ENCODE results near the gene ZCCHC17. TPM values are rescaled to one million over a fixed set of nuclear protein-coding genes. Genes with fewer than 3 reads are reported as not detected.

The ZCCHC17 gene
- total RNA-seq, 1 experiment from 2014 or later, result 26.8 TPM

DNA sequence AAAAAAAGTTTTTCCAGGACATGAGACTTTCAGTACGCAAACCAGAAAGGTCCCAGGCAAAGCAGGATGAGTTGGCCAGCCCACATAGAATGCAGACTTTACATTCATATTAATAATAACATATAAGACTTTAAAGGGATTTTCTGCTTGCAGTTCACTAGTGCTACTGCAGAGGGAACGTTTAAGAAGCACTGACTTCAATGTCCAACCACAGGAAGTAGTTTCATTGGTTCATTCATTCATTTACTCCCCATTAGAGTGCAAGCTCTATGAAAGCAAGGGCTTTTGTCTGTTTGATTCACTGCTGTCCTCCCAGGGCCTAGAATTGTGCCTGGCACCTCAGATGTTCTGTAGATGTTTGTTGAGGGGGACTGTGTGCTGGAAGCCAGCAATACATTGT lies 104.4 kb downstream of the ZCCHC17 start:
- H3K27ac ChIP-seq, result no peak overlapping the region
- intact Hi-C loops (cut with micrococcal nuclease; ENCODE audit: unreplicated experiment), result no loop called here
- DNase-seq, result no peak
- H3K4me3 ChIP-seq, result no peak overlapping the region
- H3K4me1 ChIP-seq (replicated peaks; ENCODE audit: insufficient read depth), result peaks cover 14% of the 10 kb centered on the region
- no peak overlapping the region for H2AFZ ChIP-seq
- peaks cover 17% of the 10 kb centered on the region for H3F3A ChIP-seq (ENCODE audit: insufficient read depth, low read depth)
- no peaks in the 10 kb centered on the region for H3K36me3 ChIP-seq (ENCODE audit: low read depth)
- no peak overlapping the region for H3K4me2 ChIP-seq
- no peaks in the 10 kb centered on the region for H4K20me1 ChIP-seq (ENCODE audit: insufficient read depth)
- TF ChIP-seq, protein P1, sequence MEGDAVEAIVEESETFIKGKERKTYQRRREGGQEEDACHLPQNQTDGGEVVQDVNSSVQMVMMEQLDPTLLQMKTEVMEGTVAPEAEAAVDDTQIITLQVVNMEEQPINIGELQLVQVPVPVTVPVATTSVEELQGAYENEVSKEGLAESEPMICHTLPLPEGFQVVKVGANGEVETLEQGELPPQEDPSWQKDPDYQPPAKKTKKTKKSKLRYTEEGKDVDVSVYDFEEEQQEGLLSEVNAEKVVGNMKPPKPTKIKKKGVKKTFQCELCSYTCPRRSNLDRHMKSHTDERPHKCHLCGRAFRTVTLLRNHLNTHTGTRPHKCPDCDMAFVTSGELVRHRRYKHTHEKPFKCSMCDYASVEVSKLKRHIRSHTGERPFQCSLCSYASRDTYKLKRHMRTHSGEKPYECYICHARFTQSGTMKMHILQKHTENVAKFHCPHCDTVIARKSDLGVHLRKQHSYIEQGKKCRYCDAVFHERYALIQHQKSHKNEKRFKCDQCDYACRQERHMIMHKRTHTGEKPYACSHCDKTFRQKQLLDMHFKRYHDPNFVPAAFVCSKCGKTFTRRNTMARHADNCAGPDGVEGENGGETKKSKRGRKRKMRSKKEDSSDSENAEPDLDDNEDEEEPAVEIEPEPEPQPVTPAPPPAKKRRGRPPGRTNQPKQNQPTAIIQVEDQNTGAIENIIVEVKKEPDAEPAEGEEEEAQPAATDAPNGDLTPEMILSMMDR (conservative IDR thresholded peaks at IDR 0.05), result no peak
- TF ChIP-seq EZH2 (IDR thresholded peaks at IDR 0.05; ENCODE audit: low read depth), result no peak
- H3K9me2 ChIP-seq (ENCODE audit: insufficient read depth), result no peaks in the 10 kb centered on the region
- ChIA-PET POLR2A (ENCODE audit: unreplicated experiment) (no interaction called here), CTCF (no interaction called here)
- no peaks in the 10 kb centered on the region for H3K27me3 ChIP-seq (ENCODE audit: insufficient read depth, low read depth)
- H3K79me2 ChIP-seq (ENCODE audit: low read depth), result no peaks in the 10 kb centered on the region
- BruUV-seq (replicated peaks), result no TSS peak
- H3K9me3 ChIP-seq (ENCODE audit: insufficient read depth, low read depth), result no peaks in the 10 kb centered on the region

DNA sequence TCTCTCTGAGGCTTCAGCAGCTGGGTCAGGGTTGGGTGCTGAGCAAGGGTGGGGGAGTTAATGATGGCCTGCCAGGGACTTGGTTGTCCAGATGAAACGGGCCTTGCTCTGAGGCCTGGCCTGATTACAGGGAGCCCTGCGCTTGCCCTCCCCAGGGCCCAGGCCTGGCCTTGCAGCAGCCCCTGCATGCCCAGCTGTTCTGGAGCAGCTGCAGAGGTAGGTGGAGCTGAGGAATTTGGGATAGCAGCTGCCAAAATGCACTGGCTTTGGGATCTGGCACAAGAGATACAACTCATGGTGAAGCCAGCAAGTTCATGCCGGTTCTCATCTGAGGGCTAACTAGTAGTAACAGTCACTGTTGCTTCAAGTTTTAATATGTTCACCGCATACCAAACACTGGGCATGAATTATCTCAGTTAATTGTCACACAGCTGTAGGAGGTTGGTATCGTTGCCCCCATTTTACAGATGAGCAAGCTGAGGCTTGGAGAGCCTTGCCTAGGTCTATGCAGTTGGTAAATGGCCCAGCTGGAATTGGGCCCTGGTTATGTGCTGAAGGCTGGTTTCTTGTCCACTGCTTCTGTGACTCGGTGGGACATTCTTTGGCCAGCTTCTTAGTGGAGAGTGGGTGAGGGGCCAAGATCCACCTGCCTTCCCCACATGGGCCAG lies 108.9 kb downstream of the ZCCHC17 start:
- intact Hi-C loops (cut with micrococcal nuclease; ENCODE audit: unreplicated experiment), result no loop called here
- H3K4me2 ChIP-seq, result no peak overlapping the region
- no peaks in the 10 kb centered on the region for H3K4me1 ChIP-seq (replicated peaks; ENCODE audit: insufficient read depth)
- no peak overlapping the region for H3K27ac ChIP-seq
- no TSS peak for BruUV-seq (replicated peaks)
- TF ChIP-seq, protein P1 (conservative IDR thresholded peaks at IDR 0.05), result no peak
- no peak for TF ChIP-seq EZH2 (IDR thresholded peaks at IDR 0.05; ENCODE audit: low read depth)
- POLR2A ChIA-PET (ENCODE audit: unreplicated experiment), result no interaction called here
- H3K9me3 ChIP-seq (ENCODE audit: insufficient read depth, low read depth), result no peaks in the 10 kb centered on the region
- H3F3A ChIP-seq (ENCODE audit: insufficient read depth, low read depth), result no peaks in the 10 kb centered on the region
- H2AFZ ChIP-seq, result no peak overlapping the region
- H3K9me2 ChIP-seq (ENCODE audit: insufficient read depth), result no peaks in the 10 kb centered on the region
- CTCF ChIA-PET, result no interaction called here
- H3K4me3 ChIP-seq, result no peak overlapping the region
- H4K20me1 ChIP-seq (ENCODE audit: insufficient read depth), result no peaks in the 10 kb centered on the region
- no peaks in the 10 kb centered on the region for H3K79me2 ChIP-seq (ENCODE audit: low read depth)
- DNase-seq, result no peak
- no peaks in the 10 kb centered on the region for H3K36me3 ChIP-seq (ENCODE audit: low read depth)
- no peaks in the 10 kb centered on the region for H3K27me3 ChIP-seq (ENCODE audit: insufficient read depth, low read depth)

DNA sequence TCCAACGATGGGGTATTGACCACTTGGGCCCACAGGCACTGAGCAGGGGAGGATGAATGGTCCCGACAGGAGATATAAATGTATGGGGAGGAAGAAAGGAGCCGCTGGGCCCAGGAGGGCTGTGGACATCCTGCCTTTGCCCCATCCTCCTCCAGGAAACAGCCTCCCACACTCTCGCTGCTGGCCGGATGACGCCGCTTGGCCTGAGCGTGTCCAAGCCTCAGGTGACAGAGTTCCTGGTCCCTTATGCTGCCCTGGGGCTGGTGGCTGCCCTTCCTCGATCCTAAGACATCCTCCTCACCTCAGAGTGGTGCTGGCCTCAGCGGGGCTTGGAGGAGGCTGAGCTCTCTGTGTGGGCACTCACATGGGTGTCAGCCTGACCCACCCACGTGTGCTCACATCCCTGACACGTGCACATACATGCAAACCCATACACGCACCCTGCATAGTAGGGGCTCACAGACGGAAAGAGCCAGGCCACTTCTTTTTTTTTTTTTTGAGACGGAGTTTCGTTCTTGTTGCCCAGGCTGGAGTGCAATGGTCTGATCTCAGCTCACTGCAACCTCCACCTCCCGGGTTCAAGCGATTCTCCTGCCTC lies 110.3 kb downstream of the ZCCHC17 start:
- no peaks in the 10 kb centered on the region for H3K79me2 ChIP-seq (ENCODE audit: low read depth)
- H3K27me3 ChIP-seq (ENCODE audit: insufficient read depth, low read depth), result no peaks in the 10 kb centered on the region
- no peaks in the 10 kb centered on the region for H3F3A ChIP-seq (ENCODE audit: insufficient read depth, low read depth)
- no peak overlapping the region for H3K4me3 ChIP-seq
- H3K9me2 ChIP-seq (ENCODE audit: insufficient read depth), result no peaks in the 10 kb centered on the region
- no peaks in the 10 kb centered on the region for H3K9me3 ChIP-seq (ENCODE audit: insufficient read depth, low read depth)
- H3K4me1 ChIP-seq (replicated peaks; ENCODE audit: insufficient read depth), result 0 out of 2 replicates have a peak, but pooled peaks cover under 1% of the 10 kb centered on the region
- intact Hi-C loops (cut with micrococcal nuclease; ENCODE audit: unreplicated experiment), result no loop called here
- H3K27ac ChIP-seq, result no peak overlapping the region
- POLR2A ChIA-PET (ENCODE audit: unreplicated experiment), result no interaction called here
- H3K36me3 ChIP-seq (ENCODE audit: low read depth), result no peaks in the 10 kb centered on the region
- H4K20me1 ChIP-seq (ENCODE audit: insufficient read depth), result no peaks in the 10 kb centered on the region
- CTCF ChIA-PET, result no interaction called here
- DNase-seq, result no peak
- BruUV-seq (replicated peaks), result no TSS peak
- TF ChIP-seq, protein P1 (conservative IDR thresholded peaks at IDR 0.05), result no peak
- TF ChIP-seq EZH2 (IDR thresholded peaks at IDR 0.05; ENCODE audit: low read depth), result no peak
- H3K4me2 ChIP-seq, result no peak overlapping the region
- no peak overlapping the region for H2AFZ ChIP-seq

All from PC-9 (cell line).